ENCODE measurements around the gene SNU13. TPM values are rescaled to one million over a fixed set of nuclear protein-coding genes. Genes with fewer than 3 reads are reported as not detected.
"Not testable (repeated sequence)": the region's sequence is repeated elsewhere in the genome, so short reads cannot be mapped to it uniquely, and the experiment has no call there.

SNU13 gene
- total and polyA plus RNA-seq, 7 donors, result 69.8 to 146 (median 105) TPM

DNA sequence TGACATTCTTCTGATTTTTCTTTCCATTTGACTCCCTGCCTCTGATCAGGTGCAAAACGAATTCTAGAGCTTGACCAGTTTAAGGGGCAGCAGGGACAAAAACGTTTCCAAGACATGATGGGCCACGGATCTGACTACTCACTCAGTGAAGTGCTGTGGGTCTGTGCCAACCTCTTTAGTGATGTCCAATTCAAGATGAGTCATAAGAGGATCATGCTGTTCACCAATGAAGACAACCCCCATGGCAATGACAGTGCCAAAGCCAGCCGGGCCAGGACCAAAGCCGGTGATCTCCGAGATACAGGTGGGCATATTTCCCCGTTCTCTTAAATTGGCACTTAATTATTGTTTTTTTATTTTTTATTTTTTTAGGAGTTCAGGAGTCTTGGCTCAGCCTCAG, 52.2 kb downstream of the SNU13 start:
- peak overlapping the region in 2 of 4 donors; percentile 26 to 55 for H3K27ac ChIP-seq
- WGBS, 2 donors, result 81 to 87% methylated on average over 7 of the region's 7 CpGs

DNA sequence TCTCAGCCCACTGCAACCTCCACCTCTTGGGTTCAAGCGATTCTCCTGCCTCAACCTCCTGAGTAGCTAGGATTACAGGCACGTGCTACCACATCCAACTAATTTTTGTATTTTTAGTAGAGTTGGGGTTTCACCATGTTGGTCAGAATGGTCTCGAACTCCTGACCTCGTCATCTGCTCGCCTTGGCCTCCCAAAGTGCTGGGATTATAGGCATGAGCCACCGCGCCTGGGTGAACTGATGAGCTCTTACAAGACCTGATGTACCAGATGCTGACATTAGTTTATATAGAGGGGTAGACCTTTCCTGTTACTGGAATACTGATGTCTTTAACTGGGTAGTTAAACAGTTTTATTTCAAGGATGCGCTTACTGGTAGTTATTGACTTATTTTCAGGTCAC, 54.1 kb downstream of the SNU13 start:
- H3K27ac ChIP-seq; H3K9me3 ChIP-seq; H3K4me3 ChIP-seq; intact Hi-C loops (cut with DNase I); H3K4me1 ChIP-seq; DNase-seq; H3K27me3 ChIP-seq: not testable (repeated sequence)
- 97% methylated on average over 8 of the region's 8 CpGs for WGBS, 2 donors
- peaks cover 27 to 91% (median 36%) of the 10 kb centered on the region in 4 donors for H3K36me3 ChIP-seq

More for the DNA sequence above, 52.2 kb downstream of the SNU13 start:
- H3K36me3 ChIP-seq, result peaks cover 27 to 93% (median 41%) of the 10 kb centered on the region in 4 donors
- DNase-seq, result no peak
- H3K27me3 ChIP-seq, result no peaks in the 10 kb centered on the region
- no peak for TF ChIP-seq POLR2A (IDR thresholded peaks at IDR 0.05)
- TF ChIP-seq, protein P1, sequence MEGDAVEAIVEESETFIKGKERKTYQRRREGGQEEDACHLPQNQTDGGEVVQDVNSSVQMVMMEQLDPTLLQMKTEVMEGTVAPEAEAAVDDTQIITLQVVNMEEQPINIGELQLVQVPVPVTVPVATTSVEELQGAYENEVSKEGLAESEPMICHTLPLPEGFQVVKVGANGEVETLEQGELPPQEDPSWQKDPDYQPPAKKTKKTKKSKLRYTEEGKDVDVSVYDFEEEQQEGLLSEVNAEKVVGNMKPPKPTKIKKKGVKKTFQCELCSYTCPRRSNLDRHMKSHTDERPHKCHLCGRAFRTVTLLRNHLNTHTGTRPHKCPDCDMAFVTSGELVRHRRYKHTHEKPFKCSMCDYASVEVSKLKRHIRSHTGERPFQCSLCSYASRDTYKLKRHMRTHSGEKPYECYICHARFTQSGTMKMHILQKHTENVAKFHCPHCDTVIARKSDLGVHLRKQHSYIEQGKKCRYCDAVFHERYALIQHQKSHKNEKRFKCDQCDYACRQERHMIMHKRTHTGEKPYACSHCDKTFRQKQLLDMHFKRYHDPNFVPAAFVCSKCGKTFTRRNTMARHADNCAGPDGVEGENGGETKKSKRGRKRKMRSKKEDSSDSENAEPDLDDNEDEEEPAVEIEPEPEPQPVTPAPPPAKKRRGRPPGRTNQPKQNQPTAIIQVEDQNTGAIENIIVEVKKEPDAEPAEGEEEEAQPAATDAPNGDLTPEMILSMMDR (IDR thresholded peaks at IDR 0.05), result no peak
- TF ChIP-seq EP300 (IDR thresholded peaks at IDR 0.05), result no peak
- TF ChIP-seq POLR2AphosphoS5 (IDR thresholded peaks at IDR 0.05), result no peak
- intact Hi-C loops (cut with DNase I), result no loop called here
- peaks cover 0 to 7% (median 0%) of the 10 kb centered on the region in 4 donors for H3K4me1 ChIP-seq
- no peak overlapping the region for H3K4me3 ChIP-seq
- H3K9me3 ChIP-seq, result no peaks in the 10 kb centered on the region

DNA sequence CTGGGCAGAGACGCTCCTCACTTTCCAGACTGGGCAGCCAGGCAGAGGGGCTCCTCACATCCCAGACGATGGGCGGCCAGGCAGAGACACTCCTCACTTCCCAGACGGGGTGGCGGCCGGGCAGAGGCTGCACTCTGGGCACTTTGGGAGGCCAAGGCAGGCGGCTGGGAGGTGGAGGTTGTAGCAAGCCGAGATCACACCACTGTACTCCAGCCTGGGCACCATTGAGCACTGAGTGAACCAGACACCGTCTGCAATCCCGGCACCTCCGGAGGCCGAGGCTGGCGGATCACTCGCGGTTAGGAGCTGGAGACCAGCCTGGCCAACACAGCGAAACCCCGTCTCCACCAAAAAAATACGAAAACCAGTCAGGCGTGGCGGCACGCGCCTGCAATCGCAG, 57.1 kb downstream of the SNU13 start:
- H3K4me1 ChIP-seq, H3K27me3 ChIP-seq: not testable (repeated sequence)
- H3K36me3 ChIP-seq, result peaks cover 24 to 93% (median 39%) of the 10 kb centered on the region in 4 donors

DNA sequence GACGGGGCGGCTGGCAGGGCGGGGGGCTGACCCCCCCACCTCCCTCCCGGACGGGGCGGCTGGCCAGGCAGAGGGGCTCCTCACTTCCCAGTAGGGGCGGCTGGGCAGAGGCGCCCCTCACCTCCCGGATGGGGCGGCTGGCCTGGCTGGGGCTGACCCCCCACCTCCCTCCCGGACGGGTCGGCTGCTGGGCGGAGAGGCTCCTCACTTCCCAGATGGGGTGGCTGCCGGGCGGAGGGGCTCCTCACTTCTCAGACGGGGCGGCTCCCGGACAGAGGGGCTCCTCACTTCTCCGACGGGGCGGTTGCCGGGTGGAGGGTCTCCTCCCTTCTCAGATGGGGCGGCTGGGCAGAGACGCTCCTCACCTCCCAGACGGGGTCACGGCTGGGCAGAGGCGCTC, 57.6 kb downstream of the SNU13 start:
- intact Hi-C loops (cut with DNase I); H3K4me3 ChIP-seq; H3K27ac ChIP-seq; H3K9me3 ChIP-seq; DNase-seq; H3K4me1 ChIP-seq; H3K27me3 ChIP-seq: not testable (repeated sequence)
- WGBS, 2 donors, result 97% methylated on average over 25 to 26 of the region's 28 CpGs
- peaks cover 26 to 93% (median 42%) of the 10 kb centered on the region in 4 donors for H3K36me3 ChIP-seq

More for the DNA sequence above, 57.1 kb downstream of the SNU13 start:
- DNase-seq; H3K27ac ChIP-seq; H3K4me3 ChIP-seq; intact Hi-C loops (cut with DNase I); H3K9me3 ChIP-seq: not testable (repeated sequence)
- WGBS, 2 donors, result 97% methylated on average over 13 to 15 of the region's 23 CpGs

DNA sequence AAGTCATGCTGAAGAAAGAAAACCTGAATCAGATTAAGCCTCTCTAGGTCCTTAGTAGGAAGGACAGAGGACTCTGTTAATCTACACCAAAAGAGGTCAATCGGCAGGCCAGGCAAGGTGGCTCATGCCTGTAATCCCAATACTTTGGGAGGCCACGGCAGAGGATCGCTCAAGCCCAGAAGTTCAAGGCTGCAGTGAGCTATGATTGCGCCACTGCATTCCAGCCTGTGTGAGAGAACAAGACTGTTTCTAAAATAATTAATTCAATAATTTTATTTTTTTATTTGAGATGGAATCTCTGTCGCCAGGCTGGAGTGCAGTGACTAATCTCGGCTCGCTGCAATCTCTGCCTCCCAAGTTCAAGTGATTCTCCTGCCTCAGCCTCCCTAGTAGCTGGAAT, 63.1 kb downstream of the SNU13 start:
- no peak for TF ChIP-seq EP300 (IDR thresholded peaks at IDR 0.05)
- TF ChIP-seq, protein P1 (IDR thresholded peaks at IDR 0.05), result no peak
- TF ChIP-seq POLR2A (IDR thresholded peaks at IDR 0.05), result no peak
- TF ChIP-seq POLR2AphosphoS5 (IDR thresholded peaks at IDR 0.05), result no peak
- Histone ChIP-seq H3K9me3 (no peaks in the 10 kb centered on the region), H3K4me1 (peaks cover 0 to 23% (median 17%) of the 10 kb centered on the region in 4 donors), H3K27ac (no peak overlapping the region), H3K27me3 (no peaks in the 10 kb centered on the region), H3K4me3 (no peak overlapping the region), H3K36me3 (peaks cover 26 to 86% (median 58%) of the 10 kb centered on the region in 4 donors)
- intact Hi-C loops (cut with DNase I), result loop anchor here (10.0 kb wide), 1 partner anchor 771 kb away; the partner anchor contains the start of genes ST13 and XPNPEP3
- WGBS, 2 donors, result 96 to 98% methylated on average over 7 of the region's 7 CpGs
- DNase-seq, result no peak

Small RNA genes within 50 kb of the gene (small RNA-seq; reads per million reads assigned to genes)
- gene HMGN2P10 (0 reads per million in 3 donors), gene RF00019 (0 reads per million in 3 donors), gene RNU6-476P (0 reads per million in 3 donors), gene RNU6ATAC22P (0 reads per million in 3 donors)

Other genes starting within 250 kb of the SNU13 start
- gene TOB2, start 242.1 kb downstream of the SNU13 start, total RNA-seq, result 10 to 100 TPM; 23.2 to 38.2 (median 31.8) TPM
- 10 to 100 TPM; 13.2 to 31.9 (median 15.0) TPM for gene TOB2, start 242.1 kb downstream of the SNU13 start, polyA plus RNA-seq
- 10 to 100 TPM; 31.9 to 54.2 (median 44.4) TPM for gene PHF5A, start 220.2 kb downstream of the SNU13 start, total RNA-seq
- gene PHF5A, start 220.2 kb downstream of the SNU13 start, polyA plus RNA-seq, result 10 to 100 TPM; 49.2 to 59.6 (median 59.6) TPM
- 10 to 100 TPM; 67.3 to 90.3 (median 83.0) TPM for gene ACO2, start 219.8 kb downstream of the SNU13 start, total RNA-seq
- gene ACO2, start 219.8 kb downstream of the SNU13 start, polyA plus RNA-seq, result 100 to 1,000 TPM; 106 to 157 (median 127) TPM
- 10 to 100 TPM; 10.3 to 14.4 (median 12.2) TPM for gene POLR3H, start 144.4 kb downstream of the SNU13 start, total RNA-seq
- gene POLR3H, start 144.4 kb downstream of the SNU13 start, polyA plus RNA-seq, result 10 to 100 TPM in 1 of 3 donors, 1 to 10 TPM in 2; 4.6 to 19.7 (median 7.2) TPM
- 10 to 100 TPM in 2 of 4 donors, 1 to 10 TPM in 2; 6.4 to 19.9 (median 10.6) TPM for gene CSDC2, start 127.9 kb downstream of the SNU13 start, total RNA-seq
- 1 to 10 TPM in 1 of 3 donors, under 1 TPM in 2; 0.46 to 1.2 (median 0.60) TPM for gene CSDC2, start 127.9 kb downstream of the SNU13 start, polyA plus RNA-seq
- 10 to 100 TPM; 35.0 to 58.9 (median 43.6) TPM for gene PMM1, start 99.0 kb downstream of the SNU13 start, total RNA-seq
- 100 to 1,000 TPM in 1 of 3 donors, 10 to 100 TPM in 2; 52.4 to 102 (median 67.3) TPM for gene PMM1, start 99.0 kb downstream of the SNU13 start, polyA plus RNA-seq
- 10 to 100 TPM; 11.0 to 29.1 (median 16.9) TPM for gene DESI1, start 67.8 kb downstream of the SNU13 start, total RNA-seq
- gene DESI1, start 67.8 kb downstream of the SNU13 start, polyA plus RNA-seq, result 10 to 100 TPM; 10.2 to 19.2 (median 12.5) TPM
- 100 to 1,000 TPM; 143 to 220 (median 202) TPM for gene XRCC6, start 67.6 kb downstream of the SNU13 start, total RNA-seq
- 100 to 1,000 TPM; 141 to 203 (median 149) TPM for gene XRCC6, start 67.6 kb downstream of the SNU13 start, polyA plus RNA-seq
- gene MEI1, start 10.6 kb upstream of the SNU13 start, total RNA-seq, result 1 to 10 TPM in 1 of 4 donors, under 1 TPM in 1, not detected in 2; 0.54 to 1.2 TPM
- 1 to 10 TPM in 2 of 3 donors, under 1 TPM in 1; 0.60 to 6.4 (median 1.4) TPM for gene MEI1, start 10.6 kb upstream of the SNU13 start, polyA plus RNA-seq
- 1 to 10 TPM; 4.5 to 8.6 (median 7.9) TPM for gene CCDC134, start 111.8 kb upstream of the SNU13 start, total RNA-seq
- 1 to 10 TPM in 2 of 3 donors, under 1 TPM in 1; 0.60 to 6.1 (median 3.0) TPM for gene CCDC134, start 111.8 kb upstream of the SNU13 start, polyA plus RNA-seq
- 10 to 100 TPM; 25.2 to 51.0 (median 33.4) TPM for gene SREBF2, start 144.2 kb upstream of the SNU13 start, total RNA-seq
- gene SREBF2, start 144.2 kb upstream of the SNU13 start, polyA plus RNA-seq, result 100 to 1,000 TPM in 1 of 3 donors, 10 to 100 TPM in 2; 13.8 to 132 (median 15.3) TPM
- not detected for gene SHISA8, start 226.2 kb upstream of the SNU13 start, total RNA-seq
- gene SHISA8, start 226.2 kb upstream of the SNU13 start, polyA plus RNA-seq, result under 1 TPM in 1 of 3 donors, not detected in 2; 0.12 TPM
- gene TNFRSF13C, start 237.9 kb upstream of the SNU13 start, total RNA-seq, result not detected
- gene TNFRSF13C, start 237.9 kb upstream of the SNU13 start, polyA plus RNA-seq, result 10 to 100 TPM in 1 of 3 donors, 1 to 10 TPM in 1, under 1 TPM in 1; 0.23 to 23.9 (median 1.2) TPM

Data from sigmoid colon (tissue), 7 donors.